HG03196 (cell line): Measurements from ENCODE around the gene MTA3.
A peak's percentile ranks its signal among the peaks of the same experiment; 100 is the strongest.
"Not testable (repeated sequence)": the region's sequence is repeated elsewhere in the genome, so short reads cannot be mapped to it uniquely, and the experiment has no call there.

Source experiments
- ATAC-seq: cut with Tn5 transposase; IDR thresholded peaks from one replicate; pipeline ENCODE4 v1.9.1; 2021; ENCODE audit not compliant: unreplicated experiment

The MTA3 gene

GRCh38 chr2:42725657-42726056 lies 157.2 kb downstream of the MTA3 start:
- ATAC-seq: no peak

- ATAC-seq: no peak
Observed at GRCh38 chr2:42726680-42727079, 158.2 kb downstream of the MTA3 start.

- not testable (repeated sequence) for ATAC-seq
Observed at GRCh38 chr2:42731316-42731715, 162.9 kb downstream of the MTA3 start.

GRCh38 chr2:42733852-42734251 lies 165.4 kb downstream of the MTA3 start:
- no peak for ATAC-seq

- ATAC-seq: no peak
Observed at GRCh38 chr2:42736598-42737322, 168.3 kb downstream of the MTA3 start.

- ATAC-seq: no peak
Observed at GRCh38 chr2:42741140-42741539, 172.7 kb downstream of the MTA3 start.

GRCh38 chr2:42742740-42743658 lies 174.6 kb downstream of the MTA3 start:
- ATAC-seq: no peak

GRCh38 chr2:42743659-42743990 lies 175.2 kb downstream of the MTA3 start:
- ATAC-seq: no peak

GRCh38 chr2:42744545-42745082 lies 176.2 kb downstream of the MTA3 start:
- no peak for ATAC-seq

- ATAC-seq: no peak
Observed at GRCh38 chr2:42747422-42747821, 179.0 kb downstream of the MTA3 start.

- no peak for ATAC-seq
Observed at GRCh38 chr2:42748840-42749239, 180.4 kb downstream of the MTA3 start.

- peak; percentile 42 for ATAC-seq
Observed at GRCh38 chr2:42752314-42752713, 183.9 kb downstream of the MTA3 start.

- ATAC-seq: no peak
Observed at GRCh38 chr2:42752816-42753813, 184.7 kb downstream of the MTA3 start.

- peak; percentile 63 for ATAC-seq
Observed at GRCh38 chr2:42754021-42754775, 185.8 kb downstream of the MTA3 start.

GRCh38 chr2:42754776-42755140 lies 186.3 kb downstream of the MTA3 start:
- ATAC-seq: no peak

- no peak for ATAC-seq
Observed at GRCh38 chr2:42755191-42755880, 186.9 kb downstream of the MTA3 start.

- no peak for ATAC-seq
Observed at GRCh38 chr2:42756150-42756775, 187.8 kb downstream of the MTA3 start.

- no peak for ATAC-seq
Observed at GRCh38 chr2:42756966-42757513, 188.6 kb downstream of the MTA3 start.
